ENCODE measurements around the gene RBL2. TPM values are rescaled to one million over a fixed set of nuclear protein-coding genes. Genes with fewer than 3 reads are reported as not detected.

The RBL2 gene
- total and polyA plus RNA-seq, 2 donors = 84.5 to 84.9 TPM

- Histone ChIP-seq H3K4me3 (ENCODE audit: low read length in 2 of 2) (no peak overlapping the region), H3K9me3 (ENCODE audit: control insufficient read depth in 2 of 2, insufficient read depth in 1 of 2, low read length in 1 of 2) (peaks cover 3 to 10% of the 10 kb centered on the region in 2 donors), H3K27ac (ENCODE audit: low read depth in 1 of 2, low read length in 1 of 2) (no peak overlapping the region), H3K4me1 (ENCODE audit: control insufficient read depth in 2 of 2, insufficient read depth in 2 of 2, low read length in 2 of 2) (peaks cover 16 to 33% of the 10 kb centered on the region in 2 donors), H3K27me3 (ENCODE audit: control insufficient read depth in 2 of 2, insufficient read depth in 1 of 2, low read length in 1 of 2) (peaks cover 18 to 48% of the 10 kb centered on the region in 2 donors), H3K36me3 (ENCODE audit: control insufficient read depth in 2 of 2, insufficient read depth in 2 of 2, low read length in 1 of 2) (no peaks in the 10 kb centered on the region)
- WGBS = 95% methylated on average over 2 of the region's 2 CpGs
- DNase-seq (ENCODE audit: low read depth in 6 of 9, low spot score in 9 of 9) = no peak
These were observed 81.5 kb downstream of the RBL2 start for GRCh38 chr16:53515811-53516210.

GRCh38 chr16:53517851-53518250, 83.6 kb downstream of the RBL2 start:
- 63% methylated on average over 4 of the region's 4 CpGs for WGBS
- H3K27ac ChIP-seq (ENCODE audit: low read depth in 1 of 2, low read length in 1 of 2) = no peak overlapping the region
- no peak for DNase-seq (ENCODE audit: low read depth in 6 of 9, low spot score in 9 of 9)
- peaks cover 3 to 8% of the 10 kb centered on the region in 2 donors for H3K9me3 ChIP-seq (ENCODE audit: control insufficient read depth in 2 of 2, insufficient read depth in 1 of 2, low read length in 1 of 2)
- no peaks in the 10 kb centered on the region for H3K36me3 ChIP-seq (ENCODE audit: control insufficient read depth in 2 of 2, insufficient read depth in 2 of 2, low read length in 1 of 2)
- peaks cover 16 to 33% of the 10 kb centered on the region in 2 donors for H3K4me1 ChIP-seq (ENCODE audit: control insufficient read depth in 2 of 2, insufficient read depth in 2 of 2, low read length in 2 of 2)
- peaks cover 20 to 51% of the 10 kb centered on the region in 2 donors for H3K27me3 ChIP-seq (ENCODE audit: control insufficient read depth in 2 of 2, insufficient read depth in 1 of 2, low read length in 1 of 2)
- no peak overlapping the region for H3K4me3 ChIP-seq (ENCODE audit: low read length in 2 of 2)

- Histone ChIP-seq H3K4me3 (ENCODE audit: low read length in 2 of 2) (peak overlapping the region in 1 of 2 donors; percentile 34), H3K4me1 (ENCODE audit: control insufficient read depth in 2 of 2, insufficient read depth in 2 of 2, low read length in 2 of 2) (peaks cover 16 to 33% of the 10 kb centered on the region in 2 donors)
- 20% methylated on average over 19 of the region's 19 CpGs for WGBS
These were observed 84.5 kb downstream of the RBL2 start for GRCh38 chr16:53518550-53519416.

GRCh38 chr16:53519417-53520091, 85.3 kb downstream of the RBL2 start:
- DNase-seq (ENCODE audit: low read depth in 6 of 9, low spot score in 9 of 9) = no peak
- peaks cover 22 to 66% of the 10 kb centered on the region in 2 donors for H3K27me3 ChIP-seq (ENCODE audit: control insufficient read depth in 2 of 2, insufficient read depth in 1 of 2, low read length in 1 of 2)
- no peak overlapping the region for H3K4me3 ChIP-seq (ENCODE audit: low read length in 2 of 2)
- WGBS = 72% methylated on average over 8 of the region's 8 CpGs
- H3K9me3 ChIP-seq (ENCODE audit: control insufficient read depth in 2 of 2, insufficient read depth in 1 of 2, low read length in 1 of 2) = peaks cover 0 to 3% of the 10 kb centered on the region in 2 donors
- no peak overlapping the region for H3K27ac ChIP-seq (ENCODE audit: low read depth in 1 of 2, low read length in 1 of 2)
- no peaks in the 10 kb centered on the region for H3K36me3 ChIP-seq (ENCODE audit: control insufficient read depth in 2 of 2, insufficient read depth in 2 of 2, low read length in 1 of 2)
- H3K4me1 ChIP-seq (ENCODE audit: control insufficient read depth in 2 of 2, insufficient read depth in 2 of 2, low read length in 2 of 2) = peaks cover 16 to 33% of the 10 kb centered on the region in 2 donors

More at GRCh38 chr16:53518550-53519416, 84.5 kb downstream of the RBL2 start:
- Histone ChIP-seq H3K27me3 (ENCODE audit: control insufficient read depth in 2 of 2, insufficient read depth in 1 of 2, low read length in 1 of 2) (peaks cover 22 to 58% of the 10 kb centered on the region in 2 donors), H3K9me3 (ENCODE audit: control insufficient read depth in 2 of 2, insufficient read depth in 1 of 2, low read length in 1 of 2) (peaks cover 0 to 3% of the 10 kb centered on the region in 2 donors), H3K27ac (ENCODE audit: low read depth in 1 of 2, low read length in 1 of 2) (peak overlapping the region; percentile 36 to 38), H3K36me3 (ENCODE audit: control insufficient read depth in 2 of 2, insufficient read depth in 2 of 2, low read length in 1 of 2) (no peaks in the 10 kb centered on the region)
- DNase-seq (ENCODE audit: low read depth in 6 of 9, low spot score in 9 of 9) = peak; percentile 58 to 91 (median 73)

- H3K27me3 ChIP-seq (ENCODE audit: control insufficient read depth in 2 of 2, insufficient read depth in 1 of 2, low read length in 1 of 2) = peaks cover 9 to 54% of the 10 kb centered on the region in 2 donors
- no peaks in the 10 kb centered on the region for H3K9me3 ChIP-seq (ENCODE audit: control insufficient read depth in 2 of 2, insufficient read depth in 1 of 2, low read length in 1 of 2)
- no peak overlapping the region for H3K27ac ChIP-seq (ENCODE audit: low read depth in 1 of 2, low read length in 1 of 2)
- no peaks in the 10 kb centered on the region for H3K36me3 ChIP-seq (ENCODE audit: control insufficient read depth in 2 of 2, insufficient read depth in 2 of 2, low read length in 1 of 2)
- peaks cover 7 to 18% of the 10 kb centered on the region in 2 donors for H3K4me1 ChIP-seq (ENCODE audit: control insufficient read depth in 2 of 2, insufficient read depth in 2 of 2, low read length in 2 of 2)
- 98% methylated on average over 21 of the region's 21 CpGs for WGBS
- H3K4me3 ChIP-seq (ENCODE audit: low read length in 2 of 2) = no peak overlapping the region
- no peak for DNase-seq (ENCODE audit: low read depth in 6 of 9, low spot score in 9 of 9)
These were observed 89.0 kb downstream of the RBL2 start for GRCh38 chr16:53523126-53523804.

- peaks cover under 1 to 10% of the 10 kb centered on the region in 2 donors for H3K4me1 ChIP-seq (ENCODE audit: control insufficient read depth in 2 of 2, insufficient read depth in 2 of 2, low read length in 2 of 2)
- H3K27me3 ChIP-seq (ENCODE audit: control insufficient read depth in 2 of 2, insufficient read depth in 1 of 2, low read length in 1 of 2) = peaks cover 9 to 62% of the 10 kb centered on the region in 2 donors
- H3K27ac ChIP-seq (ENCODE audit: low read depth in 1 of 2, low read length in 1 of 2) = no peak overlapping the region
- DNase-seq (ENCODE audit: low read depth in 6 of 9, low spot score in 9 of 9) = no peak
- whole genome bisulfite sequencing = 96% methylated on average over 15 of the region's 15 CpGs
- H3K36me3 ChIP-seq (ENCODE audit: control insufficient read depth in 2 of 2, insufficient read depth in 2 of 2, low read length in 1 of 2) = no peaks in the 10 kb centered on the region
- H3K9me3 ChIP-seq (ENCODE audit: control insufficient read depth in 2 of 2, insufficient read depth in 1 of 2, low read length in 1 of 2) = no peaks in the 10 kb centered on the region
- no peak overlapping the region for H3K4me3 ChIP-seq (ENCODE audit: low read length in 2 of 2)
These were observed 89.8 kb downstream of the RBL2 start for GRCh38 chr16:53523971-53524548.

GRCh38 chr16:53528797-53529196, 94.5 kb downstream of the RBL2 start:
- no peak for DNase-seq (ENCODE audit: low read depth in 6 of 9, low spot score in 9 of 9)
- no peaks in the 10 kb centered on the region for H3K4me1 ChIP-seq (ENCODE audit: control insufficient read depth in 2 of 2, insufficient read depth in 2 of 2, low read length in 2 of 2)
- H3K27me3 ChIP-seq (ENCODE audit: control insufficient read depth in 2 of 2, insufficient read depth in 1 of 2, low read length in 1 of 2) = peaks cover 2 to 53% of the 10 kb centered on the region in 2 donors
- no peak overlapping the region for H3K4me3 ChIP-seq (ENCODE audit: low read length in 2 of 2)
- WGBS = 93% methylated on average over 6 of the region's 6 CpGs
- H3K9me3 ChIP-seq (ENCODE audit: control insufficient read depth in 2 of 2, insufficient read depth in 1 of 2, low read length in 1 of 2) = no peaks in the 10 kb centered on the region
- H3K36me3 ChIP-seq (ENCODE audit: control insufficient read depth in 2 of 2, insufficient read depth in 2 of 2, low read length in 1 of 2) = no peaks in the 10 kb centered on the region
- no peak overlapping the region for H3K27ac ChIP-seq (ENCODE audit: low read depth in 1 of 2, low read length in 1 of 2)

GRCh38 chr16:53529513-53529912, 95.2 kb downstream of the RBL2 start:
- Histone ChIP-seq H3K27me3 (ENCODE audit: control insufficient read depth in 2 of 2, insufficient read depth in 1 of 2, low read length in 1 of 2) (peaks cover 2 to 50% of the 10 kb centered on the region in 2 donors), H3K27ac (ENCODE audit: low read depth in 1 of 2, low read length in 1 of 2) (no peak overlapping the region), H3K36me3 (ENCODE audit: control insufficient read depth in 2 of 2, insufficient read depth in 2 of 2, low read length in 1 of 2) (no peaks in the 10 kb centered on the region), H3K4me3 (ENCODE audit: low read length in 2 of 2) (no peak overlapping the region), H3K9me3 (ENCODE audit: control insufficient read depth in 2 of 2, insufficient read depth in 1 of 2, low read length in 1 of 2) (no peaks in the 10 kb centered on the region), H3K4me1 (ENCODE audit: control insufficient read depth in 2 of 2, insufficient read depth in 2 of 2, low read length in 2 of 2) (no peaks in the 10 kb centered on the region)
- DNase-seq (ENCODE audit: low read depth in 6 of 9, low spot score in 9 of 9) = no peak
- 95% methylated on average over 14 of the region's 14 CpGs for WGBS

Measured in thymus (tissue), 11 donors.